BLaER1 treated with 17β-estradiol and CSF1 and Interleukin-3, amounts not matched to agents 10 nM and 100 nM (cell line): ENCODE data around the gene NAXE.
"Not testable (repeated sequence)": the region's sequence is repeated elsewhere in the genome, so short reads cannot be mapped to it uniquely, and the experiment has no call there.

Source experiments
- H3K27ac ChIP-seq, 11 experiments: shearing (Covaris generic); formaldehyde crosslinking; 2 replicates each; pipeline ENCODE4 v1.8.1; 2022
- H3K27me3 ChIP-seq, 11 experiments: shearing (Covaris generic); formaldehyde crosslinking; 2 replicates each; pipeline ENCODE4 v1.8.1; 2022
- H3K36me3 ChIP-seq, 11 experiments: shearing (Covaris generic); formaldehyde crosslinking; 2 replicates each; pipeline ENCODE4 v1.8.1; 2022
- H3K4me1 ChIP-seq, 10 experiments: shearing (Covaris generic); formaldehyde crosslinking; 2 replicates each; pipeline ENCODE4 v1.8.1; 2022
- H3K4me2 ChIP-seq, 11 experiments: shearing (Covaris generic); formaldehyde crosslinking; 2 replicates each; pipeline ENCODE4 v1.8.1; 2022
- H3K4me3 ChIP-seq, 10 experiments: shearing (Covaris generic); formaldehyde crosslinking; 2 replicates each; pipeline ENCODE4 v1.8.1; 2022
- H3K9ac ChIP-seq, 11 experiments: shearing (Covaris generic); formaldehyde crosslinking; 2 replicates each; pipeline ENCODE4 v1.8.1; 2022
- H3K9me3 ChIP-seq, 11 experiments: shearing (Covaris generic); formaldehyde crosslinking; replicated peaks in 1 of 11; 2 replicates each; pipeline ENCODE4 v1.8.1; 2022
- H4K20me1 ChIP-seq, 11 experiments: shearing (Covaris generic); formaldehyde crosslinking; 2 replicates each; pipeline ENCODE4 v1.8.1; 2022
- Cebpa-rat ChIP-seq, 11 experiments: shearing (Covaris generic); IDR thresholded peaks; 2 replicates each; pipeline ENCODE4 v1.8.1; 2022

The NAXE gene

GRCh38 chr1:156582388-156583017 is 9.1 kb upstream of the NAXE start:
- peak overlapping the region; percentile 92 to 99 (median 96) for H3K4me2 ChIP-seq
- peak overlapping the region; percentile 89 to 99 (median 94) for H3K27ac ChIP-seq
- H3K4me1 ChIP-seq = peaks cover 73 to 87% (median 77%) of the 10 kb centered on the region in 10 experiments
- no peaks in the 10 kb centered on the region for H3K9me3 ChIP-seq
- H3K9ac ChIP-seq = peak overlapping the region; percentile 84 to 96 (median 91)
- no peaks in the 10 kb centered on the region for H3K27me3 ChIP-seq
- peaks cover 0 to 22% (median 8%) of the 10 kb centered on the region in 11 experiments; a peak in 9 of 22 replicates for H4K20me1 ChIP-seq
- TF ChIP-seq Cebpa-rat (IDR thresholded peaks at IDR 0.05) = no peak
- H3K36me3 ChIP-seq = peaks cover 8 to 36% (median 31%) of the 10 kb centered on the region in 11 experiments; a peak in 21 of 22 replicates
- H3K4me3 ChIP-seq = peak overlapping the region; percentile 34 to 76 (median 72); a peak in 19 of 20 replicates

GRCh38 chr1:156583821-156584622 is 7.6 kb upstream of the NAXE start:
- Histone ChIP-seq H3K9me3 (no peaks in the 10 kb centered on the region), H3K4me2 (peak overlapping the region; percentile 92 to 99 (median 96)), H3K27me3 (no peaks in the 10 kb centered on the region), H3K4me1 (peaks cover 59 to 74% (median 62%) of the 10 kb centered on the region in 10 experiments), H3K27ac (peak overlapping the region; percentile 89 to 99 (median 94); a peak in 21 of 22 replicates), H3K9ac (peak overlapping the region; percentile 84 to 96 (median 91); a peak in 21 of 22 replicates), H3K36me3 (peaks cover 8 to 41% (median 36%) of the 10 kb centered on the region in 11 experiments; a peak in 21 of 22 replicates), H4K20me1 (peaks cover 0 to 22% (median 8%) of the 10 kb centered on the region in 11 experiments; a peak in 9 of 22 replicates), H3K4me3 (peak overlapping the region; percentile 34 to 76 (median 72); a peak in 19 of 20 replicates)
- TF ChIP-seq Cebpa-rat (IDR thresholded peaks at IDR 0.05) = no peak

- Histone ChIP-seq H3K27me3 (no peaks in the 10 kb centered on the region), H3K27ac (peak overlapping the region in 8 of 11 experiments; percentile 56 to 99 (median 95); a peak in 11 of 22 replicates), H3K36me3 (peaks cover 8 to 41% (median 36%) of the 10 kb centered on the region in 11 experiments; a peak in 21 of 22 replicates), H3K4me1 (peaks cover 51 to 66% (median 55%) of the 10 kb centered on the region in 10 experiments), H3K4me2 (peak overlapping the region; percentile 92 to 99 (median 96); a peak in 21 of 22 replicates), H3K9me3 (no peaks in the 10 kb centered on the region), H3K4me3 (peak overlapping the region in 7 of 10 experiments; percentile 31 to 76 (median 73); a peak in 9 of 20 replicates), H4K20me1 (peaks cover 0 to 22% (median 8%) of the 10 kb centered on the region in 11 experiments; a peak in 9 of 22 replicates), H3K9ac (peak overlapping the region; percentile 54 to 96 (median 91); a peak in 19 of 22 replicates)
- TF ChIP-seq Cebpa-rat (IDR thresholded peaks at IDR 0.05) = no peak
These were observed 6.8 kb upstream of the NAXE start for GRCh38 chr1:156584813-156585212.

GRCh38 chr1:156586323-156586722 is 5.3 kb upstream of the NAXE start:
- peaks cover 46 to 63% (median 50%) of the 10 kb centered on the region in 10 experiments for H3K4me1 ChIP-seq
- no peak for TF ChIP-seq Cebpa-rat (IDR thresholded peaks at IDR 0.05)
- H4K20me1 ChIP-seq = peaks cover 0 to 22% (median 8%) of the 10 kb centered on the region in 11 experiments; a peak in 9 of 22 replicates
- H3K9me3 ChIP-seq = no peaks in the 10 kb centered on the region
- no peak overlapping the region for H3K4me3 ChIP-seq
- no peaks in the 10 kb centered on the region for H3K27me3 ChIP-seq
- H3K27ac ChIP-seq = no peak overlapping the region
- H3K9ac ChIP-seq = peak overlapping the region in 8 of 11 experiments; percentile 2 to 93 (median 16); a peak in 4 of 22 replicates
- no peak overlapping the region for H3K4me2 ChIP-seq
- peaks cover 8 to 41% (median 36%) of the 10 kb centered on the region in 11 experiments; a peak in 21 of 22 replicates for H3K36me3 ChIP-seq

GRCh38 chr1:156586892-156587477 is 4.6 kb upstream of the NAXE start:
- TF ChIP-seq Cebpa-rat (IDR thresholded peaks at IDR 0.05) = no peak
- Histone ChIP-seq H3K9me3 (no peaks in the 10 kb centered on the region), H3K27ac (no peak overlapping the region), H4K20me1 (peaks cover 0 to 22% (median 8%) of the 10 kb centered on the region in 11 experiments; a peak in 9 of 22 replicates), H3K27me3 (no peaks in the 10 kb centered on the region), H3K4me3 (no peak overlapping the region), H3K9ac (peak overlapping the region in 2 of 11 experiments; percentile 10 to 22; a peak in 1 of 22 replicates), H3K4me1 (peaks cover 40 to 57% (median 46%) of the 10 kb centered on the region in 10 experiments), H3K4me2 (no peak overlapping the region), H3K36me3 (peaks cover 8 to 41% (median 36%) of the 10 kb centered on the region in 11 experiments; a peak in 21 of 22 replicates)

GRCh38 chr1:156587927-156588326 is 3.6 kb upstream of the NAXE start:
- not testable (repeated sequence) for H3K4me3 ChIP-seq, H3K9me3 ChIP-seq
- peaks cover 10 to 47% (median 38%) of the 10 kb centered on the region in 11 experiments; a peak in 21 of 22 replicates for H3K36me3 ChIP-seq

GRCh38 chr1:156589546-156589945 is 2.0 kb upstream of the NAXE start:
- H3K36me3 ChIP-seq = peaks cover 24 to 56% (median 53%) of the 10 kb centered on the region in 11 experiments
- peaks cover 0 to 41% (median 26%) of the 10 kb centered on the region in 11 experiments; a peak in 14 of 22 replicates for H4K20me1 ChIP-seq
- no peak for TF ChIP-seq Cebpa-rat (IDR thresholded peaks at IDR 0.05)
- H3K9me3 ChIP-seq = no peaks in the 10 kb centered on the region
- H3K4me1 ChIP-seq = peaks cover 34 to 55% (median 46%) of the 10 kb centered on the region in 10 experiments
- H3K4me3 ChIP-seq = no peak overlapping the region
- H3K9ac ChIP-seq = no peak overlapping the region
- H3K27ac ChIP-seq = no peak overlapping the region
- H3K4me2 ChIP-seq = no peak overlapping the region
- H3K27me3 ChIP-seq = no peaks in the 10 kb centered on the region

More at GRCh38 chr1:156587927-156588326, 3.6 kb upstream of the NAXE start:
- not testable (repeated sequence) for H3K27me3 ChIP-seq, H3K9ac ChIP-seq, H3K4me2 ChIP-seq, H3K27ac ChIP-seq
- peaks cover 0 to 29% (median 15%) of the 10 kb centered on the region in 11 experiments; a peak in 12 of 22 replicates for H4K20me1 ChIP-seq
- peaks cover 43 to 58% (median 46%) of the 10 kb centered on the region in 10 experiments for H3K4me1 ChIP-seq
